ENCODE results near the gene KCNJ16. TPM values are rescaled to one million over a fixed set of nuclear protein-coding genes. Genes with fewer than 3 reads are reported as not detected.

The KCNJ16 gene
- total and polyA plus RNA-seq, 9 of the 15 experiments (the other 6 are each of a cell fraction or from before 2014, with no cell fraction given): 0.01 to 0.75 (median 0.07) TPM; not detected in 4

- TF ChIP-seq ZNF165 (CRISPR knock-in tag; IDR thresholded peaks at IDR 0.05; ENCODE audit: borderline replicate concordance) (no peak), IRF1 (CRISPR knock-in tag; IDR thresholded peaks at IDR 0.05; ENCODE audit: borderline replicate concordance) (no peak), ZNF699 (CRISPR knock-in tag; IDR thresholded peaks at IDR 0.05; ENCODE audit: insufficient replicate concordance) (no peak), FOXP1 (CRISPR knock-in tag; IDR thresholded peaks at IDR 0.05) (no peak), ESRRA (IDR thresholded peaks at IDR 0.05; ENCODE audit: borderline replicate concordance, low read depth) (no peak), PPARD (CRISPR knock-in tag; IDR thresholded peaks at IDR 0.05) (no peak), PHB (CRISPR knock-in tag; IDR thresholded peaks at IDR 0.05) (no peak), ZZZ3 (IDR thresholded peaks at IDR 0.05) (no peak), ELF2 (CRISPR knock-in tag; IDR thresholded peaks at IDR 0.05) (no peak), ATF3 (IDR thresholded peaks at IDR 0.05) (no peak), ATF3 (CRISPR knock-in tag; conservative IDR thresholded peaks at IDR 0.05) (no peak)
- TF ChIP-seq, protein P1, sequence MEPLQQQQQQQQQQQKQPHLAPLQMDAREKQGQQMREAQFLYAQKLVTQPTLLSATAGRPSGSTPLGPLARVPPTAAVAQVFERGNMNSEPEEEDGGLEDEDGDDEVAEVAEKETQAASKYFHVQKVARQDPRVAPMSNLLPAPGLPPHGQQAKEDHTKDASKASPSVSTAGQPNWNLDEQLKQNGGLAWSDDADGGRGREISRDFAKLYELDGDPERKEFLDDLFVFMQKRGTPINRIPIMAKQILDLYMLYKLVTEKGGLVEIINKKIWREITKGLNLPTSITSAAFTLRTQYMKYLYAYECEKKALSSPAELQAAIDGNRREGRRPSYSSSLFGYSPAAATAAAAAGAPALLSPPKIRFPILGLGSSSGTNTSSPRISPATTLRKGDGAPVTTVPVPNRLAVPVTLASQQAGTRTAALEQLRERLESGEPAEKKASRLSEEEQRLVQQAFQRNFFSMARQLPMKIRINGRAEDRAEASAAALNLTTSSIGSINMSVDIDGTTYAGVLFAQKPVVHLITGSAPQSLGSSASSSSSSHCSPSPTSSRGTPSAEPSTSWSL (CRISPR knock-in tag; IDR thresholded peaks at IDR 0.05; ENCODE audit: borderline replicate concordance): no peak
Observed at GRCh38 chr17:70028397-70028796, 46.6 kb upstream of the KCNJ16 start (continued).
